Measurements from ENCODE around the gene TMCC3. TPM values are rescaled to one million over a fixed set of nuclear protein-coding genes. Genes with fewer than 3 reads are reported as not detected.
"Not testable (repeated sequence)": the region's sequence is repeated elsewhere in the genome, so short reads cannot be mapped to it uniquely, and the experiment has no call there.

Gene TMCC3
- total RNA-seq, 2 experiments from 2014 or later = 0.11 to 0.25 TPM

DNA sequence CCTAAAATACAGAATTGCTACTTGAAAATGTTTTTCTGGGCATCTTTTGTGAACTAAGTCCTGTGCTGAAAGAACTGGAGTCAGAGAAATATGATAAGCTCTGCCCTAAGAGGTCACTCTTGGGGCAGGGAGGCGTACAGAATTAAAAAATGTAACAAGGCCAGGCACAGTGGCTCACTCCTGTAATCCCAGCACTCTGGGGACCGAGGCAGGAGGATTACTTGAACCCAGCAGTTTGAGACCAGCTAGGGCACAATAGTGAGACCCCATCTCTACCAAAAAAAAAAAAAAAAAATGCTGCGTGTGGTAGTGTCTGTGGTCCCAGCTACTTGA is 46.0 kb downstream of the TMCC3 start:
- H3K36me3 Mint-ChIP-seq (ENCODE audit: low read depth) = no peaks in the 10 kb centered on the region
- ChIA-PET CTCF (interaction anchor here (0.8 to 1.6 kb wide), 11 partner anchors 10 to 470 kb away, joined by 3 to 8 read pairs (median 4); no protein-coding TSS in a partner anchor), POLR2A (interaction anchor here (1.0 kb wide), 1 partner anchor 12 kb away, joined by 4 read pairs; no protein-coding TSS in a partner anchor)
- no peak for DNase-seq
- no peak for ATAC-seq
- intact Hi-C loops (cut with micrococcal nuclease) = no loop called here
- TF ChIP-seq, protein P1, sequence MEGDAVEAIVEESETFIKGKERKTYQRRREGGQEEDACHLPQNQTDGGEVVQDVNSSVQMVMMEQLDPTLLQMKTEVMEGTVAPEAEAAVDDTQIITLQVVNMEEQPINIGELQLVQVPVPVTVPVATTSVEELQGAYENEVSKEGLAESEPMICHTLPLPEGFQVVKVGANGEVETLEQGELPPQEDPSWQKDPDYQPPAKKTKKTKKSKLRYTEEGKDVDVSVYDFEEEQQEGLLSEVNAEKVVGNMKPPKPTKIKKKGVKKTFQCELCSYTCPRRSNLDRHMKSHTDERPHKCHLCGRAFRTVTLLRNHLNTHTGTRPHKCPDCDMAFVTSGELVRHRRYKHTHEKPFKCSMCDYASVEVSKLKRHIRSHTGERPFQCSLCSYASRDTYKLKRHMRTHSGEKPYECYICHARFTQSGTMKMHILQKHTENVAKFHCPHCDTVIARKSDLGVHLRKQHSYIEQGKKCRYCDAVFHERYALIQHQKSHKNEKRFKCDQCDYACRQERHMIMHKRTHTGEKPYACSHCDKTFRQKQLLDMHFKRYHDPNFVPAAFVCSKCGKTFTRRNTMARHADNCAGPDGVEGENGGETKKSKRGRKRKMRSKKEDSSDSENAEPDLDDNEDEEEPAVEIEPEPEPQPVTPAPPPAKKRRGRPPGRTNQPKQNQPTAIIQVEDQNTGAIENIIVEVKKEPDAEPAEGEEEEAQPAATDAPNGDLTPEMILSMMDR (IDR thresholded peaks at IDR 0.05) = no peak
- peaks cover 4% of the 10 kb centered on the region for H3K27me3 Mint-ChIP-seq
- H3K4me1 Mint-ChIP-seq (ENCODE audit: low read depth) = no peaks in the 10 kb centered on the region
- no peak overlapping the region for H3K27ac Mint-ChIP-seq
- no peak overlapping the region for H3K4me3 Mint-ChIP-seq
- H3K9me3 Mint-ChIP-seq = peaks cover 3% of the 10 kb centered on the region

DNA sequence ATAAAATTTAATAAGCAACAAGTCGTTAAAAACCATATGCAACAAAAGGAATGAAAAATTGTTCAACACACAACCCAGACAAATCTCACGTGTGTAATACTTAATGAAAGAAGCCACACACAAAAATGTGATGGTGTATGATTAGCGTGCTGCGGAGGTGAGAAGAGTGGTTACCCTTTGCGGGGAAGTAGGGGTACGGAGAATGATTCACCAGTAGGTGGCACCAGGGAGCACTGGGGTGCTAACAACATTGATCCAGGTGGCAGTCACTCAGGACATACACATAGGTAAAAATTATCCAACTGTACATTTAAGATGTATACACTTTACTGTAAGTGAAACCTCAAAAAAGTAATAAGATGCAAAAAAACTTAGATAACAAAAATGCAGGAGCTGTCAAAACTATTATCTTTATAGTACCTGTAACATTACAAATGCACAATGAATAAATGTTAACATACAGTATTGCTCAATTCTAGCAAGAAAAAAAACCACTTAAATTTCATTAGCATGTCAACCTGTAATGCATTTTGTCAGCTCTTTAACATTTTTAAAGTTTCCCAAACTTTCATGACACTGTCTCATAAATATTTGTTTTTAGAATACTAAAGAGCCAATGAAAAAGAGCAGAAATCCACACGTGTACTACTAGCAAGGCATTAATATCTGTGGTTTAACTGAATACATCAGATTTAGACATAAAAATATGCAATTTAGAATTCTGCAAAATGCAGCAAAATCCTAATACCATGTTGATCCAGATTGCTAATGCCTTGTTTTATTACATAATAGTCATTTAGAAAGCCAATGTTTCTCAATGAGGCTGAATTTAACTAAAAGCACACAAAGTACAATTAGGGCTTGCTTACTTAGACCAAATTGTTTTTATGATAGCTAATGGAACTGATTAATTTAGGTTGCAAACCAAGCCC is 46.7 kb downstream of the TMCC3 start:
- intact Hi-C loops (cut with micrococcal nuclease) = no loop called here
- Mint-ChIP-seq H3K4me3 (no peak overlapping the region), H3K36me3 (ENCODE audit: low read depth) (no peaks in the 10 kb centered on the region), H3K4me1 (ENCODE audit: low read depth) (no peaks in the 10 kb centered on the region), H3K27ac (no peak overlapping the region), H3K9me3 (peaks cover 3% of the 10 kb centered on the region), H3K27me3 (peaks cover 3% of the 10 kb centered on the region)
- POLR2A ChIA-PET = interaction anchor here (0.6 kb wide), 1 partner anchor 114 kb away, joined by 3 read pairs; no protein-coding TSS in a partner anchor
- CTCF ChIA-PET = interaction anchor here (0.6 to 1.6 kb wide), 15 partner anchors 9 to 469 kb away, joined by 3 to 8 read pairs (median 3); no protein-coding TSS in a partner anchor
- peak; percentile 56 for ATAC-seq
- peak; percentile 66 for DNase-seq
- TF ChIP-seq, protein P1 (IDR thresholded peaks at IDR 0.05) = peak; percentile 81

DNA sequence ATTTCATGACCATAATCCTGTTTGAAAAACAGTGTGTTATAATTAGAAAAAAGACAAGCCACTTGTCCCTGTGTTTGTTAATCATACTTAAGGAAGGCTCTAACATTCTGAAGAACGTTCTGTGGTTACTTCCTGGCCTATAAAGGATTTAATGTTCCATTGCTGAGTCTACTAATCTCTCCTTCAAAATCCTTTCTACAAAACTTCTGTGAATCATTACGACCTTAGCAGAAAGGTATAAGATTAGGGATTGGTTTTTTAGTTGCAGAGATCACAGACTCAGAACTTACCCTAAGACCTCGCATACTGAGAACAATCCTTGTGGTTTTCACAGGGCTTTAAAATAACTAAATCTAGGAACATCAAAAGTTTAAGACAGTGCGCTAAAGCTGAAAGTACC is 48.3 kb downstream of the TMCC3 start:
- TF ChIP-seq, protein P1 (IDR thresholded peaks at IDR 0.05) = no peak
- ChIA-PET POLR2A (no interaction called here), CTCF (no interaction called here)
- DNase-seq = no peak
- Mint-ChIP-seq H3K27ac (no peak overlapping the region), H3K9me3 (peaks cover 3% of the 10 kb centered on the region), H3K36me3 (ENCODE audit: low read depth) (no peaks in the 10 kb centered on the region), H3K4me1 (ENCODE audit: low read depth) (no peaks in the 10 kb centered on the region), H3K4me3 (no peak overlapping the region), H3K27me3 (peaks cover 5% of the 10 kb centered on the region)
- intact Hi-C loops (cut with micrococcal nuclease) = no loop called here
- ATAC-seq = no peak

DNA sequence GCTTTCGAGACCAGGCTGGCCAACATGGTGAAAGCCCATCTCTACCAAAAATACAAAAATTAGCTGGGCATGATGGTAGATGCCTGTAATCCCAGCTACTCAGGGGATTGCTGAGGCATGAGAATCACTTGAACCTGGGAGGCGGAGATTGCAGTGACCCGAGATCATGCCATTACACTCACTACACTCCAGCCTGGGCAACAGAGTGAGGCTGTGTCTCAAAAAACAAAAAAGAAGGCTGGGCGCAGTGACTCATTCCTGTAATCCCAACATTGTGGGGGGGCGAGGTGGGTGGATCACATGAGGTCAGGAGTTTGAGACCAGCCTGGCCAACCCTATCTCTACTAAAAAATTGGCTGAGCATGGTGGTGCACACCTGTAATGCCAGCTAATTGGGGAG is 49.0 kb downstream of the TMCC3 start:
- CTCF ChIA-PET; H3K36me3 Mint-ChIP-seq (ENCODE audit: low read depth); intact Hi-C loops (cut with micrococcal nuclease); H3K9me3 Mint-ChIP-seq; H3K4me3 Mint-ChIP-seq; H3K4me1 Mint-ChIP-seq (ENCODE audit: low read depth); POLR2A ChIA-PET; H3K27me3 Mint-ChIP-seq; H3K27ac Mint-ChIP-seq; ATAC-seq: not testable (repeated sequence)
- peak; percentile 8 for DNase-seq

DNA sequence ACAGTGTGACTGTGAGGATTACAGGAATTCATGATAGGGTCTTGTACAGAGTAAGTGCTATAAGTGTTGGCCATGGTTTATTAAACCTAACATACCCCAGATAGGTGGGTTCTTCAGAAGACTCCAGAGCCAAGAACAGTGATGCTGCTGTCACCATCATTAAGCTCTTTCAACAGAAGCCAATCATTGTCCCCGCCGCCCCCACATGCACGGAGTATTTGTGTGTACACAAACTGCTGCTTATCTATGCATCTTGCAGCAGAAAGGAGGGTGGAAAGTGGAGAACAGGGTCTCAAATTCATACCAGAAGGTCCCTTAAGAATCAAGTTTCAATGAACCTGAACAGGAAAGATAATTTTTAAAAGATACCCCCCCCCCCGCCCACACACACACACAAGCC is 51.2 kb downstream of the TMCC3 start:
- CTCF ChIA-PET = interaction anchor here (1.0 kb wide), 1 partner anchor 53 kb away, joined by 3 read pairs; no protein-coding TSS in a partner anchor
- Mint-ChIP-seq H3K27ac (no peak overlapping the region), H3K36me3 (ENCODE audit: low read depth) (no peaks in the 10 kb centered on the region), H3K4me3 (no peak overlapping the region), H3K4me1 (ENCODE audit: low read depth) (no peaks in the 10 kb centered on the region), H3K27me3 (peaks cover 5% of the 10 kb centered on the region), H3K9me3 (no peaks in the 10 kb centered on the region)
- ATAC-seq = no peak
- no peak for DNase-seq
- TF ChIP-seq, protein P1 (IDR thresholded peaks at IDR 0.05) = no peak
- POLR2A ChIA-PET = interaction anchor here (0.6 kb wide), 1 partner anchor 24 kb away, joined by 3 read pairs; no protein-coding TSS in a partner anchor
- intact Hi-C loops (cut with micrococcal nuclease) = no loop called here
